Esophagus squamous epithelium (tissue), 5 donors: ENCODE measurements around the gene TUB. TPM values are rescaled to one million over a fixed set of nuclear protein-coding genes. Genes with fewer than 3 reads are reported as not detected.

Source experiments
- DNase-seq: peaks from one replicate; lab custom pipeline; 2025; lab: John Stamatoyannopoulos, UW
- H3K27ac ChIP-seq, 4 donors: fragments of 200-600 bp; sonication (generic); one replicate each; pipeline ENCODE4 v1.5.1; 2016 to 2019; ENCODE audit warnings: mild to moderate bottlenecking in 1 of 4
- H3K27me3 ChIP-seq, 4 donors: fragments of 200-600 bp; sonication (generic); 1 replicate in 3 of 4; 2 replicates in 1 of 4; pipeline versions ENCODE4 v1.5.1 to v1.6.0; 2017 to 2021; ENCODE audit warnings: antibody characterized with exemption in 1 of 4
- H3K36me3 ChIP-seq, 3 donors: fragments of 200-600 bp; sonication (generic); one replicate each; pipeline ENCODE4 v1.5.1; 2016 to 2019
- H3K4me1 ChIP-seq, 3 donors: fragments of 200-600 bp; sonication (generic); one replicate each; pipeline ENCODE4 v1.5.1; 2017 to 2019
- H3K4me3 ChIP-seq, 4 donors: fragments of 200-600 bp; sonication (generic); 1 replicate in 3 of 4; 2 replicates in 1 of 4; pipeline ENCODE4 v1.5.1; 2016 to 2019; ENCODE audit warnings: mild to moderate bottlenecking in 2 of 4, moderate library complexity in 1 of 4
- H3K9me3 ChIP-seq, 3 donors: fragments of 200-600 bp; sonication (generic); one replicate each; pipeline ENCODE4 v1.5.1; 2016 to 2019
- POLR2A ChIP-seq, 4 donors: fragments of 450-650 bp; IDR thresholded peaks; one replicate each; pipeline ENCODE4 v1.6.1; 2017; ENCODE audit warnings: antibody characterized with exemption in 4 of 4, mild to moderate bottlenecking in 4 of 4, moderate library complexity in 3 of 4
- WGBS, 2 donors: methylation state at CpG; one replicate each; pipeline ENCODE4 v1.1.5; 2018; 5-methylcytosine and 5-hydroxymethylcytosine counted together
- intact Hi-C: fragments of 100-400 bp; cut with DNase I; formaldehyde crosslinking; loops from one replicate; pipeline ENCODE4 v1.15.0; 2022
- total RNA-seq, 4 donors: library from RNA; depleted of rRNA; stranded (reverse); fragments of >200 nt; gene quantifications; one replicate each; pipeline ENCODE4 v1.1.0, GENCODE V29; 2016
- TF ChIP-seq, protein P1 (sequence below), 6 experiments: fragments of 450-650 bp in 4 of 6; fragments of 200-600 bp in 2 of 6; sonication (generic) in 2 of 6; IDR thresholded peaks; one replicate each; pipeline ENCODE4 v1.5.1; 2016 to 2019; ENCODE audit warnings: antibody characterized with exemption in 6 of 6, mild to moderate bottlenecking in 4 of 6, moderate library complexity in 4 of 6
- donor health status: DM: yes; HTN: yes; CAD: no.

Gene TUB
- total RNA-seq, 4 donors from 2014 or later, result 1.7 to 6.1 (median 2.4) TPM

DNA sequence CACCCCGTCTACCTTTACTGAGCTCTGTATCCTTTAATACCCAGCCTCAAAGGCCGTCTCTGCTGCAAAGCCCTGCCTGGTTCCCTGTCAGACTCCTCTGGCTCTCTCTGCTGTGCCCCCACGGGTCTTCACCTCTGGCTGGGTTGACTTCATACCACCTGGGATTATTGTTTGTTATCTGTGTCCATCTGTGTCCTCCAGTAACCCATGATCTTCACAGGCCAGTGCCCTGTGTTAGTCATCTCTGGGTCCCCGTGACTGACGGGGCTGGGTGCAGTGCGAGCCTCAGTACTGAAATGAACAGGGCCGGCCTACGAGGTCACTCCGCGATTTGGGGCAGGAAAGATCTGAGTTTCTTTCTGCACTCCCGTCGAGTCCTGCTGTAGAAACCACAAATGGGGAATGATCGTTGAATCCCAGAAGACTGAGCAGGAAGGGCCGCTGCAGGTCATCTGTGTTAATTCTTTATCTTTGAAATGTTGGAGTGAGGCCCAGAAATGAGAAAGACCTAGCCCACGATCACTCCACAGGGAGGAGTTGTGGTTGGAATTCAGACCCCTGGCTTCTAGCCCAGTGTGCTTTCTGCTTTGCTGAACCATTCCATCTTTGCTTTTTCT, 12.3 kb upstream of the TUB start:
- H3K4me1 ChIP-seq, result peaks cover 0 to 30% (median 13%) of the 10 kb centered on the region in 3 donors
- no peak for TF ChIP-seq POLR2A (IDR thresholded peaks at IDR 0.05)
- TF ChIP-seq, protein P1, sequence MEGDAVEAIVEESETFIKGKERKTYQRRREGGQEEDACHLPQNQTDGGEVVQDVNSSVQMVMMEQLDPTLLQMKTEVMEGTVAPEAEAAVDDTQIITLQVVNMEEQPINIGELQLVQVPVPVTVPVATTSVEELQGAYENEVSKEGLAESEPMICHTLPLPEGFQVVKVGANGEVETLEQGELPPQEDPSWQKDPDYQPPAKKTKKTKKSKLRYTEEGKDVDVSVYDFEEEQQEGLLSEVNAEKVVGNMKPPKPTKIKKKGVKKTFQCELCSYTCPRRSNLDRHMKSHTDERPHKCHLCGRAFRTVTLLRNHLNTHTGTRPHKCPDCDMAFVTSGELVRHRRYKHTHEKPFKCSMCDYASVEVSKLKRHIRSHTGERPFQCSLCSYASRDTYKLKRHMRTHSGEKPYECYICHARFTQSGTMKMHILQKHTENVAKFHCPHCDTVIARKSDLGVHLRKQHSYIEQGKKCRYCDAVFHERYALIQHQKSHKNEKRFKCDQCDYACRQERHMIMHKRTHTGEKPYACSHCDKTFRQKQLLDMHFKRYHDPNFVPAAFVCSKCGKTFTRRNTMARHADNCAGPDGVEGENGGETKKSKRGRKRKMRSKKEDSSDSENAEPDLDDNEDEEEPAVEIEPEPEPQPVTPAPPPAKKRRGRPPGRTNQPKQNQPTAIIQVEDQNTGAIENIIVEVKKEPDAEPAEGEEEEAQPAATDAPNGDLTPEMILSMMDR (IDR thresholded peaks at IDR 0.05), result no peak
- no peaks in the 10 kb centered on the region for H3K36me3 ChIP-seq
- H3K27me3 ChIP-seq, result peaks cover 0 to 7% (median 0%) of the 10 kb centered on the region in 4 donors
- WGBS, 2 donors, result 37 to 38% methylated on average over 15 of the region's 15 CpGs
- no peaks in the 10 kb centered on the region for H3K9me3 ChIP-seq
- peak overlapping the region in 2 of 4 donors; percentile 3 to 6 for H3K4me3 ChIP-seq
- H3K27ac ChIP-seq, result peak overlapping the region in 3 of 4 donors; percentile 49 to 72 (median 57)
- DNase-seq, result no peak
- intact Hi-C loops, result no loop called here

GRCh38 chr11:8069771-8070170, 11.2 kb upstream of the TUB start:
- H3K9me3 ChIP-seq, result no peaks in the 10 kb centered on the region
- H3K27ac ChIP-seq, result peak overlapping the region in 1 of 4 donors; percentile 49
- intact Hi-C loops, result no loop called here
- no peak for TF ChIP-seq POLR2A (IDR thresholded peaks at IDR 0.05)
- TF ChIP-seq, protein P1 (IDR thresholded peaks at IDR 0.05), result no peak
- H3K27me3 ChIP-seq, result peaks cover 0 to 7% (median 0%) of the 10 kb centered on the region in 4 donors
- WGBS, 2 donors, result 79 to 82% methylated on average over 8 of the region's 8 CpGs
- H3K4me1 ChIP-seq, result peaks cover 0 to 22% (median 13%) of the 10 kb centered on the region in 3 donors
- H3K36me3 ChIP-seq, result no peaks in the 10 kb centered on the region
- no peak for DNase-seq
- no peak overlapping the region for H3K4me3 ChIP-seq

DNA sequence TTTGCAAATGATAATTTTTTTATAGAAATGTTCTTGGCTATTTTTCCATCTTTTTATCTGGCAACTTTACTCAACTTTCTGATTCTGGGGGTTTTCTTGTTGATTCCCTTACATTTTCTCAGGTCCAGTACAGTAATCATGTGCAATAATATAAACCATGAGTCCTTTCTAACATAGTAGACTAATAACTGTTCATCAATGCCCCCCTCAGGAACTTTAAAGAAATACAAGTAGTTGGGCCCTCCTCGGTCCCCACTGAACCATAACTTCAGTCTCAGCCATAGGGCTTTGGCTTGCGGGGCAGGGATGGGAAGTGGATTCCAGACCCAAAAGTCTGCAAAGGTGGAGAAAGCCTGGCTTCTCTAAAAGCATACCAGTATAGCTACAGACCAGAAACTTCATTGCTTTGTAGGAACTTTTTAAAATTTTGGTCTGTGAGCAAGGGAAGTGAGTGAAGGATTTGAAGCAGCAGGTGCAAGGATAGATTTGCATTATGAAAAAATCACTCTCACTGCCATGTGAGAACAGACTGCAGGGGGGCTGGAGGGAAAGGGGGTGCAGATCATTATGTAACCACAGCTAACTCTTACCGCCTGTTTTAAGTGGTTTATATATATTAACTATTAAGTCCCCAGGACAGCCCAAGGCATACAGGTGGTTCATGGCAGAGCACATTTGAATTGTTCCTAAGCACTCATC, 10.4 kb upstream of the TUB start:
- Histone ChIP-seq H3K27me3 (peaks cover 0 to 7% (median 0%) of the 10 kb centered on the region in 4 donors), H3K27ac (no peak overlapping the region), H3K36me3 (no peaks in the 10 kb centered on the region), H3K9me3 (no peaks in the 10 kb centered on the region), H3K4me1 (peaks cover 0 to 22% (median 13%) of the 10 kb centered on the region in 3 donors), H3K4me3 (no peak overlapping the region)
- TF ChIP-seq POLR2A (IDR thresholded peaks at IDR 0.05), result no peak
- TF ChIP-seq, protein P1 (IDR thresholded peaks at IDR 0.05), result peak in 2 of 6 experiments; percentile 19 to 35
- no peak for DNase-seq
- WGBS, 2 donors, result 29 to 43% methylated on average over 3 of the region's 3 CpGs
- intact Hi-C loops, result no loop called here

DNA sequence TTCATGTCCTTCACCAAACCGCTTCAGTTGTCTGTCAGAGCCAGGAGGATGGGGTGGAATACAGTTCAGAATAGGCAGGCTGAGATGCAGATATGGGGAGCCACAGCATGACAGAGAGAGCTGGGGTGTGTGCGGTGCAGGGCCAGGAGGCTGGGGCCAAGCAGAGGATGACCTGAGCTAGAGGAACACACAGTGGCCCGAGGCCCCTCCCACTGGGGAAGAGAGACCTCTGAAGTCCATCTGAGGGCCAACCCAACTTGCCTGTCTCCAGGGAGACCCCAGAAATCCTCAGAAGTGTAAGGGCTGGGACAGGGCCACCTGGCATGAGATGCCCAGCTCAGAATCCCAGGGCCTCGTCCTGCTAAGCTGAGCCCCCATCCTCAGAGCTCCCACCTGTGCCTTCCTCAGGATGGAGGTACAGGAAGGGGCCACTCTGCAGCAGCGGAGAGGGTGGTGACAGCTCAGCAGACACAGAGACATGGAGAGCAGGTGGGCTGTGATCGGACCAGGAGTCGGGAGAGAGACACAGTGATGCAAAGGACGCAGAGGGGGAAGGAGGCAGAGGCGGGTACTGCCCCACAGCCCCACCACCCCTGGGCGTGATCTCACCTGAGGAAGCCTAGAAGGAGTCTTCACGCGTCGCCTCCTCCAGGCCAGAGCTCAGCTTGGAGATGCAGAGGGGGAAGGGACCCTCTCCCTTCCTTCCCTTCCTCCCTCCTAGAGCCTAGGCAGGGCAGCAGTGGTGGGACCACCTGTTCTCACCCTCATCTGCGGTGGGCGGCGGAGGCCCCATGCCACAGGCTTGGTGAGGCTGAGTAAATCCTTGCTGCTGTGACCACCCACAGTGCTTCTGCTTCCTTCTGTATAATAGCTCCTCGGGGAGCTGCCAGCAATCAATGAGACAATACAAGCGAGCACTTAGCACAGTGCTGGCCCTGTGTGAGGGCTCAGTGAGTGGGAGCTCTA, 9.1 kb upstream of the TUB start:
- peaks cover 0 to 7% (median 0%) of the 10 kb centered on the region in 4 donors for H3K27me3 ChIP-seq
- no peak overlapping the region for H3K4me3 ChIP-seq
- H3K9me3 ChIP-seq, result no peaks in the 10 kb centered on the region
- DNase-seq, result no peak
- intact Hi-C loops, result no loop called here
- no peak overlapping the region for H3K27ac ChIP-seq
- H3K36me3 ChIP-seq, result no peaks in the 10 kb centered on the region
- whole genome bisulfite sequencing, 2 donors, result 78 to 94% methylated on average over 8 to 16 of the region's 18 CpGs
- H3K4me1 ChIP-seq, result peaks cover 0 to 22% (median 13%) of the 10 kb centered on the region in 3 donors
- TF ChIP-seq POLR2A (IDR thresholded peaks at IDR 0.05), result no peak
- TF ChIP-seq, protein P1 (IDR thresholded peaks at IDR 0.05), result no peak
